ENCODE data around the gene CASTOR2. TPM values are rescaled to one million over a fixed set of nuclear protein-coding genes. Genes with fewer than 3 reads are reported as not detected.
"Not testable (repeated sequence)": the region's sequence is repeated elsewhere in the genome, so short reads cannot be mapped to it uniquely, and the experiment has no call there.

Gene CASTOR2
- total RNA-seq, 1 donor from 2014 or later: 21.3 TPM

GRCh38 chr7:74988436-74988835, 23.9 kb downstream of the CASTOR2 start:
- H3K9me3 Mint-ChIP-seq (ENCODE audit: unreplicated experiment); H3K27me3 Mint-ChIP-seq (ENCODE audit: low read depth, unreplicated experiment); H3K79me2 ChIP-seq (ENCODE audit: insufficient read depth, low read length); H3K36me3 ChIP-seq (ENCODE audit: insufficient read depth, low read length); H3K27ac Mint-ChIP-seq (ENCODE audit: unreplicated experiment); FAIRE-seq; H3K4me3 Mint-ChIP-seq (ENCODE audit: unreplicated experiment); H3K4me1 ChIP-seq (ENCODE audit: insufficient read depth, low read length); H3K4me3 ChIP-seq (ENCODE audit: insufficient read depth, low read depth, low read length); H3K36me3 Mint-ChIP-seq (ENCODE audit: low read depth, unreplicated experiment); H3K27ac ChIP-seq (ENCODE audit: low read depth, low read length); H3K9ac ChIP-seq (ENCODE audit: low read length); H3K4me1 Mint-ChIP-seq (ENCODE audit: low read depth, unreplicated experiment); H2AFZ ChIP-seq (ENCODE audit: low read depth, low read length); H3K9me3 ChIP-seq (ENCODE audit: insufficient read depth, low read depth, low read length); H3K27me3 ChIP-seq (ENCODE audit: insufficient read depth, low read length): not testable (repeated sequence)
- H4K20me1 ChIP-seq (ENCODE audit: insufficient read depth, low read length): peaks cover 49% of the 10 kb centered on the region
- peak; percentile 75 for DNase-seq (ENCODE audit: low read depth)
- peak overlapping the region; percentile 26 for H3K4me2 ChIP-seq (ENCODE audit: low read length)

- no peak overlapping the region for H2AFZ ChIP-seq (ENCODE audit: low read depth, low read length)
- Mint-ChIP-seq H3K36me3 (ENCODE audit: low read depth, unreplicated experiment) (peaks cover 9% of the 10 kb centered on the region), H3K9me3 (ENCODE audit: unreplicated experiment) (no peaks in the 10 kb centered on the region), H3K4me3 (ENCODE audit: unreplicated experiment) (no peak overlapping the region), H3K27ac (ENCODE audit: unreplicated experiment) (no peak overlapping the region), H3K4me1 (ENCODE audit: low read depth, unreplicated experiment) (peaks cover 24% of the 10 kb centered on the region), H3K27me3 (ENCODE audit: low read depth, unreplicated experiment) (peaks cover 8% of the 10 kb centered on the region)
- DNase-seq (ENCODE audit: low read depth): no peak
- FAIRE-seq: no peak
- H3K4me2 ChIP-seq (ENCODE audit: low read length): no peak overlapping the region
- peaks cover 65% of the 10 kb centered on the region for H4K20me1 ChIP-seq (ENCODE audit: insufficient read depth, low read length)
- TF ChIP-seq CTCF (IDR thresholded peaks at IDR 0.05; ENCODE audit: insufficient read depth, low read depth, low read length) (no peak), EZH2 (IDR thresholded peaks at IDR 0.05; ENCODE audit: insufficient read depth, low read length) (no peak)
- H3K9me3 ChIP-seq (ENCODE audit: insufficient read depth, low read depth, low read length): no peaks in the 10 kb centered on the region
- H3K4me1 ChIP-seq (ENCODE audit: insufficient read depth, low read length): peaks cover 2% of the 10 kb centered on the region
- no peak overlapping the region for H3K9ac ChIP-seq (ENCODE audit: low read length)
- H3K4me3 ChIP-seq (ENCODE audit: insufficient read depth, low read depth, low read length): no peak overlapping the region
- H3K27ac ChIP-seq (ENCODE audit: low read depth, low read length): no peak overlapping the region
- H3K36me3 ChIP-seq (ENCODE audit: insufficient read depth, low read length): no peaks in the 10 kb centered on the region
- peaks cover 9% of the 10 kb centered on the region for H3K27me3 ChIP-seq (ENCODE audit: insufficient read depth, low read length)
- peaks cover 4% of the 10 kb centered on the region for H3K79me2 ChIP-seq (ENCODE audit: insufficient read depth, low read length)
Measured at GRCh38 chr7:74993121-74993520, 28.6 kb downstream of the CASTOR2 start.

GRCh38 chr7:74994869-74995543, 30.5 kb downstream of the CASTOR2 start:
- H3K4me2 ChIP-seq (ENCODE audit: low read length); DNase-seq (ENCODE audit: low read depth); H3K27me3 ChIP-seq (ENCODE audit: insufficient read depth, low read length); H3K4me3 ChIP-seq (ENCODE audit: insufficient read depth, low read depth, low read length); H3K79me2 ChIP-seq (ENCODE audit: insufficient read depth, low read length); FAIRE-seq; H3K4me1 ChIP-seq (ENCODE audit: insufficient read depth, low read length); H3K27me3 Mint-ChIP-seq (ENCODE audit: low read depth, unreplicated experiment); H3K36me3 ChIP-seq (ENCODE audit: insufficient read depth, low read length); H3K27ac ChIP-seq (ENCODE audit: low read depth, low read length); H3K4me3 Mint-ChIP-seq (ENCODE audit: unreplicated experiment); H3K36me3 Mint-ChIP-seq (ENCODE audit: low read depth, unreplicated experiment); H2AFZ ChIP-seq (ENCODE audit: low read depth, low read length); H3K9me3 ChIP-seq (ENCODE audit: insufficient read depth, low read depth, low read length); H3K9ac ChIP-seq (ENCODE audit: low read length); H3K9me3 Mint-ChIP-seq (ENCODE audit: unreplicated experiment): not testable (repeated sequence)
- Mint-ChIP-seq H3K27ac (ENCODE audit: unreplicated experiment) (peak overlapping the region; percentile 1), H3K4me1 (ENCODE audit: low read depth, unreplicated experiment) (peaks cover 28% of the 10 kb centered on the region)
- peaks cover 58% of the 10 kb centered on the region for H4K20me1 ChIP-seq (ENCODE audit: insufficient read depth, low read length)

- not testable (repeated sequence) for H3K4me1 ChIP-seq (ENCODE audit: insufficient read depth, low read length); H3K27ac ChIP-seq (ENCODE audit: low read depth, low read length); H3K27me3 ChIP-seq (ENCODE audit: insufficient read depth, low read length); H3K4me3 ChIP-seq (ENCODE audit: insufficient read depth, low read depth, low read length); H3K79me2 ChIP-seq (ENCODE audit: insufficient read depth, low read length); H3K27me3 Mint-ChIP-seq (ENCODE audit: low read depth, unreplicated experiment); H3K9ac ChIP-seq (ENCODE audit: low read length); H3K36me3 ChIP-seq (ENCODE audit: insufficient read depth, low read length); H3K36me3 Mint-ChIP-seq (ENCODE audit: low read depth, unreplicated experiment); H3K4me3 Mint-ChIP-seq (ENCODE audit: unreplicated experiment); H2AFZ ChIP-seq (ENCODE audit: low read depth, low read length); H3K27ac Mint-ChIP-seq (ENCODE audit: unreplicated experiment); DNase-seq (ENCODE audit: low read depth); H3K9me3 Mint-ChIP-seq (ENCODE audit: unreplicated experiment); H3K4me2 ChIP-seq (ENCODE audit: low read length); FAIRE-seq; H3K9me3 ChIP-seq (ENCODE audit: insufficient read depth, low read depth, low read length)
- H3K4me1 Mint-ChIP-seq (ENCODE audit: low read depth, unreplicated experiment): peaks cover 30% of the 10 kb centered on the region
- H4K20me1 ChIP-seq (ENCODE audit: insufficient read depth, low read length): peaks cover 51% of the 10 kb centered on the region
Measured at GRCh38 chr7:74996361-74996760, 31.9 kb downstream of the CASTOR2 start.

- not testable (repeated sequence) for H3K4me3 ChIP-seq (ENCODE audit: insufficient read depth, low read depth, low read length); H3K79me2 ChIP-seq (ENCODE audit: insufficient read depth, low read length); H3K9me3 Mint-ChIP-seq (ENCODE audit: unreplicated experiment); H3K4me3 Mint-ChIP-seq (ENCODE audit: unreplicated experiment); H3K4me2 ChIP-seq (ENCODE audit: low read length); H2AFZ ChIP-seq (ENCODE audit: low read depth, low read length); H3K4me1 ChIP-seq (ENCODE audit: insufficient read depth, low read length); H3K27ac ChIP-seq (ENCODE audit: low read depth, low read length); H3K27me3 ChIP-seq (ENCODE audit: insufficient read depth, low read length); DNase-seq (ENCODE audit: low read depth); H3K27me3 Mint-ChIP-seq (ENCODE audit: low read depth, unreplicated experiment); FAIRE-seq; H3K36me3 ChIP-seq (ENCODE audit: insufficient read depth, low read length); H3K9me3 ChIP-seq (ENCODE audit: insufficient read depth, low read depth, low read length); H3K27ac Mint-ChIP-seq (ENCODE audit: unreplicated experiment); H3K9ac ChIP-seq (ENCODE audit: low read length)
- H4K20me1 ChIP-seq (ENCODE audit: insufficient read depth, low read length): peaks cover 54% of the 10 kb centered on the region
- Mint-ChIP-seq H3K36me3 (ENCODE audit: low read depth, unreplicated experiment) (peaks cover 11% of the 10 kb centered on the region), H3K4me1 (ENCODE audit: low read depth, unreplicated experiment) (peaks cover 32% of the 10 kb centered on the region)
Measured at GRCh38 chr7:74997811-74998210, 33.3 kb downstream of the CASTOR2 start.

Measured in astrocyte (in vitro differentiated cells and primary cell).